OCI-LY3 (cell line): Measurements from ENCODE around the gene TCF7.

ENCODE experiments used
- EZH2phosphoT487 ChIP-seq: fragments of 200-600 bp; shearing (Covaris generic); IDR thresholded peaks from 2 replicates; pipeline ENCODE4 v1.6.1; 2018; ENCODE audit warnings: antibody characterized with exemption, mixed run types, low read depth
- TF ChIP-seq, protein P1 (sequence below): fragments of 200-600, 300-600 bp; sonication (generic); IDR thresholded peaks from 2 replicates; pipeline ENCODE4 v1.5.1; 2014; ENCODE audit warnings: antibody characterized with exemption, low read length, low read depth

DNA sequence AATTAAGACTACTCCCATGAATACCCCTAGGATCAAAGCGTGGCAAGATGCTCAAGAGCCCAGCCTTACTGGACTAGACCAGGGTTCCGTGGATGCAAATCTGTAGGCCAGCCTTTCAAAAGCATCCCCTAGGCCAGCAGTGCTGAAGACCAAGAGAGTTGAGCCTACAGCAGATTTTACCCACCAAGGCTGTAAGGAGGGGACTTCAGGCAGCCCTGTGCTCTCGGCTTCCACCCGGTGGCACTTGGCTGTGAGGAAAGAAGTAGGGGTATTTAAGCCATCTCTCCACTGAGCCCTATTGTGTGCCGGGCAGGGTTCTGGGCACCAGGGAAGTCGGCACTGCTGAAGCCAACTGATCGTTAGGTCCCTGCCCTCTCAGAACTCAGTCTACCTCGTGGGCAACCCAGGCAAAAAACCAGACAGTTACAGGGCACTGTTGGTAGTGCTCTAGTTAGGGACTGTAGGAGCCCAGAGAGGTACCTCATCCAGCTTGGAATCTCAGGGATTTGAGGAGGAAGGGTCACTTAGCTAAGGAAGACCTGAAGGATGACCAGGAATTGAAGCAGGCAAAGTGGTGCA lies 25.5 kb downstream of the TCF7 start:
- TF ChIP-seq, protein P1, sequence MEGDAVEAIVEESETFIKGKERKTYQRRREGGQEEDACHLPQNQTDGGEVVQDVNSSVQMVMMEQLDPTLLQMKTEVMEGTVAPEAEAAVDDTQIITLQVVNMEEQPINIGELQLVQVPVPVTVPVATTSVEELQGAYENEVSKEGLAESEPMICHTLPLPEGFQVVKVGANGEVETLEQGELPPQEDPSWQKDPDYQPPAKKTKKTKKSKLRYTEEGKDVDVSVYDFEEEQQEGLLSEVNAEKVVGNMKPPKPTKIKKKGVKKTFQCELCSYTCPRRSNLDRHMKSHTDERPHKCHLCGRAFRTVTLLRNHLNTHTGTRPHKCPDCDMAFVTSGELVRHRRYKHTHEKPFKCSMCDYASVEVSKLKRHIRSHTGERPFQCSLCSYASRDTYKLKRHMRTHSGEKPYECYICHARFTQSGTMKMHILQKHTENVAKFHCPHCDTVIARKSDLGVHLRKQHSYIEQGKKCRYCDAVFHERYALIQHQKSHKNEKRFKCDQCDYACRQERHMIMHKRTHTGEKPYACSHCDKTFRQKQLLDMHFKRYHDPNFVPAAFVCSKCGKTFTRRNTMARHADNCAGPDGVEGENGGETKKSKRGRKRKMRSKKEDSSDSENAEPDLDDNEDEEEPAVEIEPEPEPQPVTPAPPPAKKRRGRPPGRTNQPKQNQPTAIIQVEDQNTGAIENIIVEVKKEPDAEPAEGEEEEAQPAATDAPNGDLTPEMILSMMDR, result no peak
- no peak for TF ChIP-seq EZH2phosphoT487
